Stimulated activated CD4-positive, alpha-beta T cell treated with anti-CD3 and anti-CD28 coated beads, Interleukin-1b, Interleukin-23, amount 100 ng/mL, for 4 hours (primary cell): Measurements from ENCODE around the gene COLGALT1.

Source experiments
- DNase-seq, 2 donors: peaks; one replicate each; pipeline ENCODE4 v3.0.0-alpha.2; 2020; ENCODE audit warnings: low read depth in 2 of 2

COLGALT1 gene

GRCh38 chr19:17623224-17623935, 67.9 kb downstream of the COLGALT1 start:
- DNase-seq = no peak

GRCh38 chr19:17624314-17624991, 69.0 kb downstream of the COLGALT1 start:
- DNase-seq = no peak

GRCh38 chr19:17625043-17625442, 69.6 kb downstream of the COLGALT1 start:
- DNase-seq = no peak

- DNase-seq = no peak
Observed at GRCh38 chr19:17625980-17626379, 70.5 kb downstream of the COLGALT1 start.

GRCh38 chr19:17626456-17627015, 71.1 kb downstream of the COLGALT1 start:
- no peak for DNase-seq

DNA sequence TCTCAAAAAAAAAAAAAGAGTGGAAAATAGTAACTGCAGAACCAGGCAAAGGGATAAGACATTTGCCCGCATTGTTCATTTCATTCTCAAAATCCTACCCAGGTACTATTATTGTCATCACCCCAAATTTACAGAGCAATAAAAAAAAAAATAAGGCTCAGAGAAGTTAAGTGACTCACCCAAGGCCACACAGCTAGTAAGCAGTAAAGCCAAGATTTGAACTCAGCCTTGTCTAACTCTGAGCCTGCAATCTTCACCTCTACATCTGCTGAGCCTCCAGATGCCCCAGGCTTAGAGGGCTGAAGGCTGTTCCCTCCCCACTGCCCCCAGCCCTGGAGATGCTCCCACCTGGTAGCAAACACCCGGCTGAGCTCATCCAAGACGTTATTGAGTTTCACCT, 71.7 kb downstream of the COLGALT1 start:
- DNase-seq = no peak

DNA sequence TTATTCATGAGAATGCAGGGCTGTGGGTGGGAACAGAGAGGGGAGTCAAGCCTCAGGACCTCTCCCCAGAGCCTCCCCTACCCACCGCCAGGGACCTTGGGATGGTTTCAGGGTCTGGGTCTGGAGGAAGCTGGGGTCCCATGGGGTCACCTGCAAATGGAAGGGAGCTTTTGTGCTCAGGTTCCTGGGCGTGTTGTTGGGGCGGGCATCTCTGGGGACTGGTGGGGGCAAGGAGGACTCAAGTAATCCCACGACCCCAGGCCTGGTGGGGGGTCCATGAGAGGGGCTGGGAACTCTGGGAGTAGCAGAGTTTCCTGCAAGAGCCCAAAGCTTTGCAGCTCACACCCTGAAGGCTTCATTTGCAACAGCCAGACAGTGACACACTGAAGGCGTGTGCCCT, 72.5 kb downstream of the COLGALT1 start:
- no peak for DNase-seq

DNA sequence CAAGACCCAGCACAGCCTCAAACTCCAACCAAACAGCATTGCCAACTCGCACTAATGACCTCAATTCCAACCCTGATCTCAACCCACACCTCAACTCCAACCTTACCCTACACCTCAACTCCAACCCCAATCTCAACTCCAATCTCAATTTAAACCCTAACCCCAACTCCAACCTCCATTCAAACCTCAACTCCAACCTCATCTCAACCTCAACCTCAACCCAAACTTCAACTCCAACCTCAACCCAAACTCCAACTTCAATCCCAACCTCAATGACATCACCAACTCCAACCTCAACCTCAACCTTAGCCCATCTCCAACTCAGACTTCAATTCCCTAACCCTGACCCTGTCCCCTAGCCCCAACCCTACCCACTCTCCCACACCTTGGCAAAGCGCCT, 74.3 kb downstream of the COLGALT1 start:
- DNase-seq = no peak

- DNase-seq = no peak
Observed at GRCh38 chr19:17632577-17632976, 77.1 kb downstream of the COLGALT1 start.
